HUDEP-2 (cell line): Measurements from ENCODE around the gene EYS.

Experiments used
- DNase-seq, 76 experiments: peaks; one replicate each; lab custom pipeline; 2025; ENCODE audit not compliant: unreplicated experiment in 76 of 76; lab: John Stamatoyannopoulos, UW

EYS gene

GRCh38 chr6:63671098-63671754 is 2035.8 kb downstream of the EYS start:
- no peak for DNase-seq
